ENCODE results near the gene ATP2C2.

DNA sequence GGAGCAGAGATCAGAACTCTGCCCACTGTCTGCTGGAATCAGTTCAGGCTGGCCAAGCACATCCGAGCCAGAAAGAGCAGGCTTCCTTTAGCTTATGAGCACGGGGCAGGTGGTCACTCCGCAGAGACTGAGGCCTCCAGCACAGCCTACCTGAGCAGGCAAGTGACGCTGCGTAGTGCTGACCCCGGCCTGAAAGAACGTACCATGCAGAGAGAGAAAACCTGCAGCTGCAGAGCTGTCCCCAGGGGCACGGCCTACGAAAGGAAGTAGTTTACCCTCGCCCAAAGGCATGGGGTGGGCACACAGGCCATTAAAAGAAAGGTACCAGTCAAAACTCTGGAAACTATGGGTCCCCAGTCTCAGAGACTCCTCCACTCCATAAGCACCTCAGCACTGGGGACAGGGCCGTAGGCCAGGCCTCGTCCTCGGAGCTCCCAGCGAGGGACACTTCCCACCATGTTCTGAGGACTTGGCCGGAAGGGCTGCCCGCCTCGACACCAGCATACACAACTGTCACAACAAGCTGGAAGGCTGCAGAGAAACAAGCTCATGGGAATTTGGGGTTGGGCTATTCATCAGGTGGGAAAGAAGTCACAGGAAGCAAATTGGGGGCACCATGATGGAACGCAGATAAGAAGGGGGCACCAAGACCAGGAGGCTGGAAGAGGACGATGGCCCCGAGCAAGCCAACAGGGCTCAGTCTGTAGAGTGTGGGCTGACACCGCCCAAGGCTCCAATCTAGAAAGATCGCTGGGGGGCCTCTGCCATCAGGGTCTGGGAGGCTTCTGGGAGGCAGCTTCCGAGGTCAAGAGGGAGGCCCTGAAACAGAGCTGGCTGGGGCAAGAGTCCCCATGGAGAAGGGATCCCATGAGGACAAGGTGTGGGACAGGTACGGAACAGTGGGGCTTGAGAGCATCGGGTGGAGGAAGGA is 114.9 kb downstream of the ATP2C2 start:
- TF ChIP-seq ZNF274 (IDR thresholded peaks at IDR 0.05; ENCODE audit: low read depth, low read length) = no peak
- no peak for TF ChIP-seq YY1 (IDR thresholded peaks at IDR 0.05; ENCODE audit: insufficient read depth, insufficient read length)
